Hepatocyte (in vitro differentiated cells): ENCODE data around the gene SPSB1.

Source experiments
- CTCF ChIP-seq: fragments of 200-600 bp; sonication (generic); IDR thresholded peaks from 2 replicates; pipeline ENCODE4 v1.5.1; 2016; ENCODE audit warnings: antibody characterized with exemption, mild to moderate bottlenecking; ENCODE audit not compliant: poor library complexity
- EZH2 ChIP-seq: fragments of 200-600 bp; sonication (generic); IDR thresholded peaks from 2 replicates; pipeline ENCODE4 v1.6.1; 2016; ENCODE audit warnings: antibody characterized with exemption, mild to moderate bottlenecking, borderline replicate concordance

- TF ChIP-seq CTCF = no peak
- TF ChIP-seq EZH2 = no peak
Measured at GRCh38 chr1:9399510-9400424, 107.1 kb downstream of the SPSB1 start.
